SK-N-SH treated with all-trans-retinoic acid at 6 μM for 48 hours (cell line): ENCODE measurements around the gene PPP1R16B.

Experiments used
- ARNTL ChIP-seq: fragments of 450-650 bp; formaldehyde crosslinking; IDR thresholded peaks from 2 replicates; pipeline ENCODE4 v1.5.0; 2020; ENCODE audit warnings: low read depth, mild to moderate bottlenecking, moderate library complexity, borderline replicate concordance
- BACH2 ChIP-seq: fragments of 250-450 bp; sonication (Bioruptor Pico); IDR thresholded peaks from 2 replicates; pipeline ENCODE4 v1.9.0; 2021; ENCODE audit warnings: mild to moderate bottlenecking, borderline replicate concordance
- ESRRG ChIP-seq: fragments of 250-450 bp; sonication (Bioruptor Pico); IDR thresholded peaks from 2 replicates; pipeline ENCODE4 v1.6.1; 2021; ENCODE audit warnings: mild to moderate bottlenecking
- GLIS3 ChIP-seq: fragments of 250-450 bp; sonication (Bioruptor Pico); IDR thresholded peaks from 2 replicates; pipeline ENCODE4 v1.5.0; 2020; ENCODE audit warnings: mild to moderate bottlenecking, moderate library complexity
- ISL1 ChIP-seq: fragments of 250-450 bp; sonication (Bioruptor Pico); IDR thresholded peaks from 2 replicates; pipeline ENCODE4 v2.1.2; 2022; ENCODE audit warnings: mild to moderate bottlenecking, moderate library complexity
- SNAI2 ChIP-seq: fragments of 250-450 bp; sonication (Bioruptor Pico); IDR thresholded peaks from 2 replicates; pipeline ENCODE4 v1.5.0; 2020; ENCODE audit warnings: mild to moderate bottlenecking, moderate library complexity
- ZC3H10 ChIP-seq: fragments of 250-450 bp; sonication (Bioruptor Pico); IDR thresholded peaks from 2 replicates; pipeline ENCODE4 v1.5.1; 2021; ENCODE audit warnings: mild to moderate bottlenecking, moderate library complexity
- ZFP3 ChIP-seq: fragments of 250-450 bp; sonication (Bioruptor Pico); IDR thresholded peaks from 2 replicates; pipeline ENCODE4 v1.5.0; 2020; ENCODE audit warnings: mild to moderate bottlenecking, moderate library complexity
- ZFP30 ChIP-seq: fragments of 450-650 bp; formaldehyde crosslinking; IDR thresholded peaks from 2 replicates; pipeline ENCODE4 v1.5.0; 2022; ENCODE audit warnings: mild to moderate bottlenecking, moderate library complexity
- ZNF565 ChIP-seq: fragments of 450-650 bp; formaldehyde crosslinking; conservative IDR thresholded peaks from 2 replicates; pipeline ENCODE4 v1.5.0; 2020; ENCODE audit warnings: low read depth, mild to moderate bottlenecking, moderate library complexity
- ZNF8 ChIP-seq: fragments of 450-650 bp; formaldehyde crosslinking; IDR thresholded peaks from 2 replicates; pipeline ENCODE4 v1.5.0; 2020; ENCODE audit warnings: mild to moderate bottlenecking, moderate library complexity
- TF ChIP-seq, protein P1 (sequence below): fragments of 250-450 bp; sonication (Bioruptor Pico); IDR thresholded peaks from 2 replicates; pipeline ENCODE4 v1.8.0; 2021; ENCODE audit warnings: low read depth, mild to moderate bottlenecking, moderate library complexity, borderline replicate concordance
- TF ChIP-seq, protein P2 (sequence below): fragments of 250-450 bp; sonication (Bioruptor Pico); IDR thresholded peaks from 2 replicates; pipeline ENCODE4 v1.8.0; 2020; ENCODE audit warnings: mild to moderate bottlenecking, moderate library complexity, borderline replicate concordance

DNA sequence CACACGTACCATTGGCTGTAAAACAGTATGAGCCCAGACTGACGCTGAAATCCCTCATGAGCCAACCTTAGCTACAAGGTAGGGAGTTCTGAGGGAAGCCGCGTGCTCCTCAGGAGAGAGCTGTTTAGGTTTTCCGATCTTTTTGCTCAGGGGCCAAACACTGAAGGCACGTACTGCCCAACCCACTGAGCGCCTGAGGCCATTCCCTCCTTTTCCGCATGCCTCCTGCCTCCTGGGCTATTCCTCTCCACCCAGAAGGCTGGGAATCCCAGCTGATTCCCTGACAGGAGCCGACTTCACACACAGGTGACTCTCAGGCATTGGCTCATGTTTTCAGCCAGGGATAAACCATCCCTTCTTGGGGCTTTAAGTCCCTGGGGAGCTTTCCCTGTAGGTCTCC lies 115.4 kb downstream of the PPP1R16B start:
- no peak for TF ChIP-seq ZNF8 (CRISPR knock-in tag)
- no peak for TF ChIP-seq ZC3H10 (CRISPR knock-in tag)
- no peak for TF ChIP-seq BACH2 (CRISPR knock-in tag)
- no peak for TF ChIP-seq ZNF565
- no peak for TF ChIP-seq SNAI2 (CRISPR knock-in tag)
- TF ChIP-seq ZFP3 (CRISPR knock-in tag): no peak
- no peak for TF ChIP-seq ZFP30 (CRISPR knock-in tag)
- TF ChIP-seq GLIS3: no peak
- TF ChIP-seq ISL1: no peak
- TF ChIP-seq, protein P1, sequence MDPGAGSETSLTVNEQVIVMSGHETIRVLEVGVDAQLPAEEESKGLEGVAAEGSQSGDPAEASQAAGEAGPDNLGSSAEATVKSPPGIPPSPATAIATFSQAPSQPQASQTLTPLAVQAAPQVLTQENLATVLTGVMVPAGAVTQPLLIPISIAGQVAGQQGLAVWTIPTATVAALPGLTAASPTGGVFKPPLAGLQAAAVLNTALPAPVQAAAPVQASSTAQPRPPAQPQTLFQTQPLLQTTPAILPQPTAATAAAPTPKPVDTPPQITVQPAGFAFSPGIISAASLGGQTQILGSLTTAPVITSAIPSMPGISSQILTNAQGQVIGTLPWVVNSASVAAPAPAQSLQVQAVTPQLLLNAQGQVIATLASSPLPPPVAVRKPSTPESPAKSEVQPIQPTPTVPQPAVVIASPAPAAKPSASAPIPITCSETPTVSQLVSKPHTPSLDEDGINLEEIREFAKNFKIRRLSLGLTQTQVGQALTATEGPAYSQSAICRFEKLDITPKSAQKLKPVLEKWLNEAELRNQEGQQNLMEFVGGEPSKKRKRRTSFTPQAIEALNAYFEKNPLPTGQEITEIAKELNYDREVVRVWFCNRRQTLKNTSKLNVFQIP (CRISPR knock-in tag): no peak
- no peak for TF ChIP-seq ARNTL (CRISPR knock-in tag)
- TF ChIP-seq, protein P2, sequence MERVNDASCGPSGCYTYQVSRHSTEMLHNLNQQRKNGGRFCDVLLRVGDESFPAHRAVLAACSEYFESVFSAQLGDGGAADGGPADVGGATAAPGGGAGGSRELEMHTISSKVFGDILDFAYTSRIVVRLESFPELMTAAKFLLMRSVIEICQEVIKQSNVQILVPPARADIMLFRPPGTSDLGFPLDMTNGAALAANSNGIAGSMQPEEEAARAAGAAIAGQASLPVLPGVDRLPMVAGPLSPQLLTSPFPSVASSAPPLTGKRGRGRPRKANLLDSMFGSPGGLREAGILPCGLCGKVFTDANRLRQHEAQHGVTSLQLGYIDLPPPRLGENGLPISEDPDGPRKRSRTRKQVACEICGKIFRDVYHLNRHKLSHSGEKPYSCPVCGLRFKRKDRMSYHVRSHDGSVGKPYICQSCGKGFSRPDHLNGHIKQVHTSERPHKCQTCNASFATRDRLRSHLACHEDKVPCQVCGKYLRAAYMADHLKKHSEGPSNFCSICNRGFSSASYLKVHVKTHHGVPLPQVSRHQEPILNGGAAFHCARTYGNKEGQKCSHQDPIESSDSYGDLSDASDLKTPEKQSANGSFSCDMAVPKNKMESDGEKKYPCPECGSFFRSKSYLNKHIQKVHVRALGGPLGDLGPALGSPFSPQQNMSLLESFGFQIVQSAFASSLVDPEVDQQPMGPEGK (CRISPR knock-in tag): no peak
- no peak for TF ChIP-seq ESRRG
